Measurements from ENCODE around the gene MLEC.
A peak's percentile ranks its signal among the peaks of the same experiment; 100 is the strongest.

Gene MLEC

GRCh38 chr12:120687578-120688289, 785 bp downstream of the MLEC start:
- Histone ChIP-seq H3K4me2 (ENCODE audit: low read length) (peak overlapping the region; percentile 88), H2AFZ (peak overlapping the region; percentile 57), H3K9me3 (ENCODE audit: control insufficient read depth, low read length) (no peaks in the 10 kb centered on the region), H3K79me2 (peaks cover 26% of the 10 kb centered on the region), H3K27ac (peak overlapping the region; percentile 94), H3K36me3 (ENCODE audit: control insufficient read depth, insufficient read depth, low read length) (no peaks in the 10 kb centered on the region), H3K4me1 (peaks cover 35% of the 10 kb centered on the region), H3K9ac (no peak overlapping the region), H3K4me3 (ENCODE audit: low read depth, low read length) (peak overlapping the region; percentile 84), H3K27me3 (ENCODE audit: control insufficient read depth, insufficient read depth, low read length) (no peaks in the 10 kb centered on the region)
- TF ChIP-seq CTCF (IDR thresholded peaks at IDR 0.05) = no peak

GRCh38 chr12:120688527-120689071, 1.6 kb downstream of the MLEC start:
- Histone ChIP-seq H3K9ac (no peak overlapping the region), H3K4me2 (ENCODE audit: low read length) (peak overlapping the region; percentile 88), H3K36me3 (ENCODE audit: control insufficient read depth, insufficient read depth, low read length) (no peaks in the 10 kb centered on the region), H3K9me3 (ENCODE audit: control insufficient read depth, low read length) (no peaks in the 10 kb centered on the region), H3K4me1 (peaks cover 41% of the 10 kb centered on the region), H3K79me2 (peaks cover 29% of the 10 kb centered on the region), H2AFZ (no peak overlapping the region), H3K27ac (peak overlapping the region; percentile 94), H3K4me3 (ENCODE audit: low read depth, low read length) (peak overlapping the region; percentile 84), H3K27me3 (ENCODE audit: control insufficient read depth, insufficient read depth, low read length) (no peaks in the 10 kb centered on the region)
- TF ChIP-seq CTCF (IDR thresholded peaks at IDR 0.05) = no peak

- Histone ChIP-seq H3K27me3 (ENCODE audit: control insufficient read depth, insufficient read depth, low read length) (no peaks in the 10 kb centered on the region), H3K27ac (peak overlapping the region; percentile 94), H2AFZ (no peak overlapping the region), H3K36me3 (ENCODE audit: control insufficient read depth, insufficient read depth, low read length) (no peaks in the 10 kb centered on the region), H3K4me2 (ENCODE audit: low read length) (peak overlapping the region; percentile 88), H3K9me3 (ENCODE audit: control insufficient read depth, low read length) (no peaks in the 10 kb centered on the region), H3K4me3 (ENCODE audit: low read depth, low read length) (peak overlapping the region; percentile 84), H3K4me1 (peaks cover 41% of the 10 kb centered on the region), H3K9ac (no peak overlapping the region), H3K79me2 (peaks cover 37% of the 10 kb centered on the region)
- no peak for TF ChIP-seq CTCF (IDR thresholded peaks at IDR 0.05)
Observed at GRCh38 chr12:120689397-120690082, 2.6 kb downstream of the MLEC start.

- H3K9me3 ChIP-seq (ENCODE audit: control insufficient read depth, low read length) = no peaks in the 10 kb centered on the region
- H3K4me3 ChIP-seq (ENCODE audit: low read depth, low read length) = no peak overlapping the region
- no peaks in the 10 kb centered on the region for H3K27me3 ChIP-seq (ENCODE audit: control insufficient read depth, insufficient read depth, low read length)
- no peaks in the 10 kb centered on the region for H3K36me3 ChIP-seq (ENCODE audit: control insufficient read depth, insufficient read depth, low read length)
- no peak for TF ChIP-seq CTCF (IDR thresholded peaks at IDR 0.05)
- H3K27ac ChIP-seq = no peak overlapping the region
- no peak overlapping the region for H3K9ac ChIP-seq
- peaks cover 42% of the 10 kb centered on the region for H3K79me2 ChIP-seq
- H2AFZ ChIP-seq = no peak overlapping the region
- no peak overlapping the region for H3K4me2 ChIP-seq (ENCODE audit: low read length)
- peaks cover 41% of the 10 kb centered on the region for H3K4me1 ChIP-seq
Observed at GRCh38 chr12:120690083-120690450, 3.1 kb downstream of the MLEC start.

All from parathyroid adenoma (tissue), 2 donors.